CD14-positive monocyte (primary cell): ENCODE measurements around the gene CAPZA1. TPM values are rescaled to one million over a fixed set of nuclear protein-coding genes. Genes with fewer than 3 reads are reported as not detected.

ENCODE experiments used
- DNase-seq, 3 donors: peaks; one replicate each; pipeline ENCODE4 v3.0.0-alpha.2; 2011 to 2022
- H2AFZ ChIP-seq: 2 replicates; pipeline ENCODE4 v1.6.0; 2012; ENCODE audit warnings: mild to moderate bottlenecking, low read depth, low read length, inconsistent platforms; ENCODE audit not compliant: insufficient read depth, poor library complexity, severe bottlenecking
- H3K27ac ChIP-seq, 2 donors: 1 replicate in 1 of 2; 2 replicates in 1 of 2; pipeline ENCODE4 v1.5.1; 2012 to 2013; ENCODE audit warnings: low read length in 2 of 2, control low read depth in 1 of 2, inconsistent platforms in 1 of 2, low read depth in 1 of 2, mild to moderate bottlenecking in 1 of 2
- H3K27me3 ChIP-seq, 2 donors: one replicate each; pipeline versions ENCODE4 v1.6.0 to v1.6.1; 2011 to 2013; ENCODE audit warnings: low read length in 2 of 2; ENCODE audit not compliant: control insufficient read depth in 2 of 2, insufficient read depth in 2 of 2
- H3K36me3 ChIP-seq, 2 donors: replicated peaks in 1 of 2; 1 replicate in 1 of 2; 2 replicates in 1 of 2; pipeline versions ENCODE4 v1.5.1 to v1.6.1; 2012 to 2013; ENCODE audit warnings: low read length in 2 of 2, control low read depth in 1 of 2, inconsistent platforms in 1 of 2, mild to moderate bottlenecking in 1 of 2; ENCODE audit not compliant: insufficient read depth in 2 of 2, control insufficient read depth in 1 of 2
- H3K4me1 ChIP-seq, 2 donors: 1 replicate in 1 of 2; 2 replicates in 1 of 2; pipeline versions ENCODE4 v1.5.1 to v1.6.1; 2012 to 2013; ENCODE audit warnings: low read length in 2 of 2, control low read depth in 1 of 2, inconsistent platforms in 1 of 2, mild to moderate bottlenecking in 1 of 2, moderate library complexity in 1 of 2; ENCODE audit not compliant: insufficient read depth in 2 of 2, control insufficient read depth in 1 of 2
- H3K4me2 ChIP-seq: replicated peaks from 2 replicates; pipeline ENCODE3; 2012; ENCODE audit warnings: low read length, moderate library complexity, mild to moderate bottlenecking; ENCODE audit not compliant: poor library complexity, severe bottlenecking; ENCODE audit errors: extremely low read depth
- H3K4me3 ChIP-seq, 3 experiments: fragments of 200-600 bp in 1 of 3; sonication (generic) in 1 of 3; replicated peaks in 1 of 3; 1 replicate in 2 of 3; 2 replicates in 1 of 3; pipeline ENCODE4 v1.5.1; 2011 to 2013; ENCODE audit warnings: low read length in 3 of 3, mild to moderate bottlenecking in 3 of 3, control low read depth in 2 of 3, low read depth in 2 of 3, inconsistent platforms in 1 of 3, moderate library complexity in 1 of 3
- H3K79me2 ChIP-seq: 2 replicates; pipeline ENCODE4 v1.6.0; 2012; ENCODE audit warnings: mild to moderate bottlenecking, control low read depth, inconsistent platforms, low read length, moderate library complexity; ENCODE audit not compliant: insufficient read depth
- H3K9ac ChIP-seq: 2 replicates; pipeline ENCODE4 v1.6.0; 2017; ENCODE audit warnings: low read length, mild to moderate bottlenecking; ENCODE audit not compliant: insufficient read depth, poor library complexity, severe bottlenecking
- H3K9me3 ChIP-seq, 2 donors: replicated peaks in 1 of 2; 1 replicate in 1 of 2; 2 replicates in 1 of 2; pipeline versions ENCODE4 v1.5.1 to v1.6.1; 2012 to 2013; ENCODE audit warnings: low read length in 2 of 2, control low read depth in 1 of 2; ENCODE audit not compliant: control insufficient read depth in 1 of 2, insufficient read depth in 1 of 2
- H4K20me1 ChIP-seq: 2 replicates; pipeline ENCODE4 v1.6.0; 2012; ENCODE audit warnings: mild to moderate bottlenecking, low read length, control low read depth, moderate library complexity; ENCODE audit not compliant: insufficient read depth
- H3K27ac Mint-ChIP-seq, 7 donors: one replicate each; pipeline ENCODE4 v1.8.0; 2020; ENCODE audit warnings: mild to moderate bottlenecking in 7 of 7, mixed read lengths in 7 of 7, moderate library complexity in 6 of 7, inconsistent platforms in 2 of 7
- H3K27me3 Mint-ChIP-seq, 3 donors: one replicate each; pipeline ENCODE4 v1.8.0; 2021 to 2022; ENCODE audit warnings: low read depth in 3 of 3, mild to moderate bottlenecking in 3 of 3, mixed read lengths in 3 of 3, moderate library complexity in 3 of 3, inconsistent platforms in 1 of 3
- H3K36me3 Mint-ChIP-seq, 2 donors: one replicate each; pipeline ENCODE4 v1.8.0; 2020; ENCODE audit warnings: mixed read lengths in 2 of 2, inconsistent platforms in 1 of 2, mild to moderate bottlenecking in 1 of 2
- H3K4me1 Mint-ChIP-seq: one replicate; pipeline ENCODE4 v1.8.0; 2020; ENCODE audit warnings: mild to moderate bottlenecking, mixed read lengths
- H3K4me3 Mint-ChIP-seq, 2 donors: one replicate each; pipeline ENCODE4 v1.8.0; 2020; ENCODE audit warnings: mild to moderate bottlenecking in 2 of 2, mixed read lengths in 2 of 2, moderate library complexity in 1 of 2
- H3K9me3 Mint-ChIP-seq, 7 donors: one replicate each; pipeline ENCODE4 v1.8.0; 2020 to 2022; ENCODE audit warnings: mixed read lengths in 7 of 7, mild to moderate bottlenecking in 6 of 7, moderate library complexity in 6 of 7, inconsistent platforms in 2 of 7
- WGBS: methylation state at CpG from one replicate; pipeline ENCODE4 v1.1.5; 2013; ENCODE audit warnings: missing lambda C conversion rate; ENCODE audit not compliant: insufficient coverage; 5-methylcytosine and 5-hydroxymethylcytosine counted together
- intact Hi-C, 2 donors: fragments of 100-400 bp; cut with micrococcal nuclease; formaldehyde crosslinking; loops; one replicate each; pipeline versions ENCODE4 v1.15.0 to v1.15.1; 2023
- polyA plus RNA-seq, 3 donors: library from polyadenylated mRNA; depleted of rRNA in 1 of 3; unstranded in 2 of 3; stranded (reverse) in 1 of 3; fragments of 300-500 nt in 2 of 3; fragments of >200 nt in 1 of 3; fragmentation: Illumina TruSeq in 2 of 3; gene quantifications; 1 replicate in 2 of 3; 2 replicates in 1 of 3; pipeline ENCODE4 v1.2.3, GENCODE V29; 2012 to 2021
- TF ChIP-seq, protein P1 (sequence below): fragments of 200-600 bp; IDR thresholded peaks from one replicate; pipeline ENCODE4 v1.8.0; 2022; ENCODE audit warnings: antibody characterized with exemption, mild to moderate bottlenecking

The CAPZA1 gene
- polyA plus RNA-seq, 3 donors: 93.4 to 357 (median 339) TPM

DNA sequence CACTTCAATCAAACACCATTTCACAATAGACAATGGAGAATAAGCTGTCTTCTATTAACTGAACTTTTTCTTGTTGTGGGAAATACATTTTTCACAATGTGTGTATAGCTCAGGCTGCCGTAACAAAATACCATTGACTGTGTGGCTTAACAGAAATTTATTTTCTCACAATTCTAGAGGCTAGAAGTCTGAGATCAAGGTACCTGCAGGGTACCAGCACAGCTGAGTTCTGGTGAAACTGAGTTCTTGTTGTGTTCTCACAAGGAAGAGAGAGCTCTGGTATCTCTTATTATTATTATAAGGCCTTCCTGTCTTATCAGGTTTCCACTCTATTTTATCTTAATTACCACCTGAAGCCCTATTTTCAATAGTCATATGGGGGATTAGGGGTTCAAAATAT lies 16.1 kb upstream of the CAPZA1 start:
- Mint-ChIP-seq H3K4me3 (no peak overlapping the region), H3K9me3 (peaks cover 0 to 2% (median 0%) of the 10 kb centered on the region in 7 donors), H3K27me3 (peaks cover 0 to 2% (median 0%) of the 10 kb centered on the region in 3 donors), H3K27ac (no peak overlapping the region), H3K4me1 (peaks cover 13% of the 10 kb centered on the region), H3K36me3 (peaks cover 44 to 54% of the 10 kb centered on the region in 2 donors)
- WGBS: no CpG with 5 or more reads among the region's 1 CpG
- intact Hi-C loops: no loop called here
- Histone ChIP-seq H4K20me1 (no peaks in the 10 kb centered on the region), H3K4me1 (peaks cover 5 to 9% of the 10 kb centered on the region in 2 donors), H2AFZ (no peak overlapping the region), H3K27ac (no peak overlapping the region), H3K79me2 (no peaks in the 10 kb centered on the region), H3K4me3 (no peak overlapping the region), H3K9ac (no peak overlapping the region), H3K36me3 (peaks cover 13 to 42% of the 10 kb centered on the region in 2 donors), H3K9me3 (no peaks in the 10 kb centered on the region), H3K27me3 (no peaks in the 10 kb centered on the region), H3K4me2 (no peak overlapping the region)
- TF ChIP-seq, protein P1, sequence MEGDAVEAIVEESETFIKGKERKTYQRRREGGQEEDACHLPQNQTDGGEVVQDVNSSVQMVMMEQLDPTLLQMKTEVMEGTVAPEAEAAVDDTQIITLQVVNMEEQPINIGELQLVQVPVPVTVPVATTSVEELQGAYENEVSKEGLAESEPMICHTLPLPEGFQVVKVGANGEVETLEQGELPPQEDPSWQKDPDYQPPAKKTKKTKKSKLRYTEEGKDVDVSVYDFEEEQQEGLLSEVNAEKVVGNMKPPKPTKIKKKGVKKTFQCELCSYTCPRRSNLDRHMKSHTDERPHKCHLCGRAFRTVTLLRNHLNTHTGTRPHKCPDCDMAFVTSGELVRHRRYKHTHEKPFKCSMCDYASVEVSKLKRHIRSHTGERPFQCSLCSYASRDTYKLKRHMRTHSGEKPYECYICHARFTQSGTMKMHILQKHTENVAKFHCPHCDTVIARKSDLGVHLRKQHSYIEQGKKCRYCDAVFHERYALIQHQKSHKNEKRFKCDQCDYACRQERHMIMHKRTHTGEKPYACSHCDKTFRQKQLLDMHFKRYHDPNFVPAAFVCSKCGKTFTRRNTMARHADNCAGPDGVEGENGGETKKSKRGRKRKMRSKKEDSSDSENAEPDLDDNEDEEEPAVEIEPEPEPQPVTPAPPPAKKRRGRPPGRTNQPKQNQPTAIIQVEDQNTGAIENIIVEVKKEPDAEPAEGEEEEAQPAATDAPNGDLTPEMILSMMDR: no peak
- DNase-seq: no peak

DNA sequence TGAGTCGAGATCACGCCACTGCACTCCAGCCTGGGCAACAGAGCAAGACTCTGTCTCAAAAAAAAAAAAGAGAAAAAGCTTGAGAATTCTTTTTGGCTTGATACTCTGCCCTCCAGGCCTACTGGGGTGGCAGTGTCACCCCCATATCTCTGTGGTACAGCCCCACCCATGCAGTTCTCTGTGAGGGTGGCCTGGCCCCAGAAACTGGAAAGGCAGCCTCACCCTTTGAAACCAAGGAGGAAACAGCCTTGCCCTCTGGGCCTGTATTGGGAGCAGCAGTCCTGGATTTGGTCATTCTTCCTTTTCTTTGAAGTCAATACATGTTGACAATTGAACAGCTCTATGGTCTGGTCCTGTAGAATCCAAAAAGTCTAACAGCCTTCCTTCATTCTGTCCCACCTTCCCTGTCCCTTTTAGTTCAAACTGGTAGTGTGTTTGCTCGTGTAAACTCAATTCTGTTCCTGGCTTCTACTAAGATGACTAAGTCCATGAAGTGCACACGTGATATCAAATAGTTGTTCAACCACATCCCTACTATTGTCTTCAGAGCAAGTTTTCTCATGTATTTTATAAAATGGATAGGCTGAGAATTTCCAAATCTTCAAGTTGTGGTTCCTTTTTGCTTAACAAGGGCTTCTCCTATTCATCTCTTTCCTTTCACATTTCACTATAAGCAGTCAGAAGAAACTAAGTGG lies 13.9 kb upstream of the CAPZA1 start:
- Histone ChIP-seq H3K9ac (no peak overlapping the region), H3K4me3 (no peak overlapping the region), H3K79me2 (no peaks in the 10 kb centered on the region), H3K4me1 (peaks cover 3% of the 10 kb centered on the region in 2 donors), H4K20me1 (no peaks in the 10 kb centered on the region), H3K27ac (no peak overlapping the region), H3K9me3 (no peaks in the 10 kb centered on the region), H2AFZ (no peak overlapping the region), H3K27me3 (no peaks in the 10 kb centered on the region), H3K4me2 (no peak overlapping the region), H3K36me3 (peaks cover 24 to 57% of the 10 kb centered on the region in 2 donors)
- peaks cover 0 to 2% (median 0%) of the 10 kb centered on the region in 7 donors for H3K9me3 Mint-ChIP-seq
- intact Hi-C loops: no loop called here
- H3K4me1 Mint-ChIP-seq: peaks cover 7% of the 10 kb centered on the region
- peak overlapping the region in 1 of 7 donors; percentile 2 for H3K27ac Mint-ChIP-seq
- H3K4me3 Mint-ChIP-seq: no peak overlapping the region
- peaks cover 0 to 2% (median 0%) of the 10 kb centered on the region in 3 donors for H3K27me3 Mint-ChIP-seq
- 83% methylated on average over 1 of the region's 4 CpGs for WGBS
- peaks cover 57 to 72% of the 10 kb centered on the region in 2 donors for H3K36me3 Mint-ChIP-seq
- no peak for DNase-seq
- TF ChIP-seq, protein P1: no peak
